ENCODE measurements around the gene RAB40C. TPM values are rescaled to one million over a fixed set of nuclear protein-coding genes. Genes with fewer than 3 reads are reported as not detected.

RAB40C gene
- total RNA-seq, 1 donor from 2014 or later: 13.1 TPM

GRCh38 chr16:637081-638018 is 47.5 kb downstream of the RAB40C start:
- ChIA-PET POLR2A (interaction anchor here (0.5 to 2.0 kb wide), 10 partner anchors 11 to 255 kb away, joined by 3 to 14 read pairs (median 8); partner anchors contain the start of genes PGAP6, RHOT2, STUB1 and WDR90), CTCF (no interaction called here)
- H3K4me1 Mint-ChIP-seq: peaks cover 30% of the 10 kb centered on the region
- peak overlapping the region; percentile 95 for H3K4me3 Mint-ChIP-seq
- H3K27ac Mint-ChIP-seq: peak overlapping the region; percentile 97
- intact Hi-C loops (cut with micrococcal nuclease): loop anchor here (2.0 kb wide), 1 partner anchor 23 kb away; no protein-coding TSS in a partner anchor
- ATAC-seq (ENCODE audit: low read depth): peak; percentile 70
- DNase-seq: no peak
- TF ChIP-seq CTCF (IDR thresholded peaks at IDR 0.05): no peak
- H3K9me3 Mint-ChIP-seq: no peaks in the 10 kb centered on the region
- peaks cover 6% of the 10 kb centered on the region for H3K36me3 Mint-ChIP-seq (ENCODE audit: low read depth)
- H3K27me3 Mint-ChIP-seq: no peaks in the 10 kb centered on the region

GRCh38 chr16:638034-638543 is 48.2 kb downstream of the RAB40C start:
- no peak for TF ChIP-seq CTCF (IDR thresholded peaks at IDR 0.05)
- Mint-ChIP-seq H3K4me3 (no peak overlapping the region), H3K27ac (no peak overlapping the region), H3K27me3 (no peaks in the 10 kb centered on the region), H3K4me1 (peaks cover 34% of the 10 kb centered on the region), H3K9me3 (no peaks in the 10 kb centered on the region), H3K36me3 (ENCODE audit: low read depth) (peaks cover 6% of the 10 kb centered on the region)
- POLR2A ChIA-PET: interaction anchor here (0.7 kb wide), 1 partner anchor 69 kb away, joined by 3 read pairs; no protein-coding TSS in a partner anchor
- CTCF ChIA-PET: no interaction called here
- DNase-seq (no peak), ATAC-seq (ENCODE audit: low read depth) (no peak)
- intact Hi-C loops (cut with micrococcal nuclease): no loop called here

GRCh38 chr16:638836-639235 is 49.0 kb downstream of the RAB40C start:
- H3K4me1 Mint-ChIP-seq: peaks cover 36% of the 10 kb centered on the region
- CTCF ChIA-PET: no interaction called here
- DNase-seq (no peak), ATAC-seq (ENCODE audit: low read depth) (no peak)
- peak overlapping the region; percentile 53 for H3K27ac Mint-ChIP-seq
- peaks cover 6% of the 10 kb centered on the region for H3K36me3 Mint-ChIP-seq (ENCODE audit: low read depth)
- peak overlapping the region; percentile 11 for H3K4me3 Mint-ChIP-seq
- H3K9me3 Mint-ChIP-seq: no peaks in the 10 kb centered on the region
- H3K27me3 Mint-ChIP-seq: no peaks in the 10 kb centered on the region
- TF ChIP-seq CTCF (IDR thresholded peaks at IDR 0.05): no peak
- intact Hi-C loops (cut with micrococcal nuclease): no loop called here
- POLR2A ChIA-PET: no interaction called here

GRCh38 chr16:640614-641013 is 50.7 kb downstream of the RAB40C start:
- no peak for TF ChIP-seq CTCF (IDR thresholded peaks at IDR 0.05)
- Mint-ChIP-seq H3K36me3 (ENCODE audit: low read depth) (peaks cover 6% of the 10 kb centered on the region), H3K4me1 (peaks cover 38% of the 10 kb centered on the region), H3K4me3 (peak overlapping the region; percentile 4), H3K27ac (no peak overlapping the region), H3K9me3 (no peaks in the 10 kb centered on the region), H3K27me3 (no peaks in the 10 kb centered on the region)
- CTCF ChIA-PET: no interaction called here
- intact Hi-C loops (cut with micrococcal nuclease): no loop called here
- no peak for DNase-seq
- POLR2A ChIA-PET: interaction anchor here (0.7 to 1.1 kb wide), 3 partner anchors 19 to 239 kb away, joined by 5 to 9 read pairs (median 6); partner anchors contain the start of gene DECR2
- no peak for ATAC-seq (ENCODE audit: low read depth)
